ENCODE results near the gene ABITRAM.

GRCh38 chr9:108904161-108904560 lies 30.0 kb upstream of the ABITRAM start:
- TF ChIP-seq CTCF (IDR thresholded peaks at IDR 0.05; ENCODE audit: low read depth, low read length) (no peak), EZH2phosphoT487 (IDR thresholded peaks at IDR 0.05; ENCODE audit: low read depth) (no peak)
